Measurements from ENCODE around the gene CACNG4. TPM values are rescaled to one million over a fixed set of nuclear protein-coding genes. Genes with fewer than 3 reads are reported as not detected.

The CACNG4 gene
- total and polyA plus RNA-seq, 10 donors = not detected

DNA sequence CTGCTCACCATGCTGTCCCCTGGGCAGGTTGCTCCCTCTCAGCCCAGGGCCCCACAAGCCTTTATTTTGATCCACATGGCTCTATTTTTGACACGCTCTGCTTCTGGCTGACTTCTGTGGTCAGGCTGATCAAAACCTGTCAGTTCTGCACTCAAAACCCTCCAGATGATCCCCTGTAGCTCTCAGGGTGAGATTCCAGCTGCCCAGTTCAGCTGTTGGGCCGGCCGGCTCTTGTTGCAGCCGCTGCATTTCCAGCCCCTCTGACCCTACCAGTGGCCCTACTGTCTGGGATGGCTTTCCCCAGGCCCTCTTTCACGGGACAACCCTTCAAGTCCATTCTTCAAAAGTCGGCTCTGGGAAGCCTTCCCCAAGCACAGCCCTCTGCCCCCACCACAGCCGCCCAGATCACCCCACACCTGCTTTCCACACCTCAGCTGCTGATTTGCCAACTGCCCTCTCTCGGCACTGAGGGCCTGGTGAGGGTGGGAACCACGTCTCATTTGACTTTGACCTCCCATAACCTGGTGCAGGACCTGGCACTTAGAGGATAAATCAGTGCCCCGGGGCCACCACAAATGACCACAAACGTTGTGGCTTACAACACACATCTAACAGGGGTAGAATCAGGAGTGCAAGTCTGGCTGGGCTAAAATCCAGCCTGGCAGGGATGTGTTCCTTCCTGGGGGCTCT, 16.3 kb upstream of the CACNG4 start:
- intact Hi-C loops (cut with DNase I; ENCODE audit: low total_unique reads) = no loop called here
- no peaks in the 10 kb centered on the region for H3K9me3 ChIP-seq

DNA sequence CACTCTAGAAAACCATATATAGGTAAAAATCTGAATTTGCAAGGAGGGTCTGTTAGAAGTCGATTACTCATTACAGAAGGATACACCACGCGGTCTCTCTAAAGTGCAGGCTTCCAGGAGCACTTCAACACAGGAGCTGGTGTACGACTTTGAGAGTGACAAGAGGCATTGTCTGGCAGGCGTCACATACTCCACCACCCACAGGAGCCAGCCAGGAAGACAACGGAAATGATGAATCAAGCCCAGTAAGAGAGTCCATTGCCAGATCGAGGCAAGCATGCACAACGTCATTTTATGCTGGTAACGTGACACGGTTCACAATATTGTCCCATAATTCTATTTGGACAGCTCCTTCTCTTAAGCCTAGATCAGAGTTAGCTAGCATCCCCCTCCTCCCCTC, 15.0 kb upstream of the CACNG4 start:
- peak; percentile 24 for DNase-seq
- Histone ChIP-seq H3K27ac (no peak overlapping the region), H3K4me1 (peaks cover 0 to 7% (median 0%) of the 10 kb centered on the region in 6 donors), H3K4me3 (no peak overlapping the region), H3K27me3 (replicated peaks in 1 of 7) (peaks cover 0 to 60% (median 13%) of the 10 kb centered on the region in 7 donors), H3K9me3 (no peaks in the 10 kb centered on the region), H3K36me3 (no peaks in the 10 kb centered on the region)
- TF ChIP-seq, protein P1, sequence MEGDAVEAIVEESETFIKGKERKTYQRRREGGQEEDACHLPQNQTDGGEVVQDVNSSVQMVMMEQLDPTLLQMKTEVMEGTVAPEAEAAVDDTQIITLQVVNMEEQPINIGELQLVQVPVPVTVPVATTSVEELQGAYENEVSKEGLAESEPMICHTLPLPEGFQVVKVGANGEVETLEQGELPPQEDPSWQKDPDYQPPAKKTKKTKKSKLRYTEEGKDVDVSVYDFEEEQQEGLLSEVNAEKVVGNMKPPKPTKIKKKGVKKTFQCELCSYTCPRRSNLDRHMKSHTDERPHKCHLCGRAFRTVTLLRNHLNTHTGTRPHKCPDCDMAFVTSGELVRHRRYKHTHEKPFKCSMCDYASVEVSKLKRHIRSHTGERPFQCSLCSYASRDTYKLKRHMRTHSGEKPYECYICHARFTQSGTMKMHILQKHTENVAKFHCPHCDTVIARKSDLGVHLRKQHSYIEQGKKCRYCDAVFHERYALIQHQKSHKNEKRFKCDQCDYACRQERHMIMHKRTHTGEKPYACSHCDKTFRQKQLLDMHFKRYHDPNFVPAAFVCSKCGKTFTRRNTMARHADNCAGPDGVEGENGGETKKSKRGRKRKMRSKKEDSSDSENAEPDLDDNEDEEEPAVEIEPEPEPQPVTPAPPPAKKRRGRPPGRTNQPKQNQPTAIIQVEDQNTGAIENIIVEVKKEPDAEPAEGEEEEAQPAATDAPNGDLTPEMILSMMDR (IDR thresholded peaks at IDR 0.05 in 8 of 11, conservative IDR thresholded peaks at IDR 0.05 in 3 of 11) = no peak
- TF ChIP-seq POLR2AphosphoS5 (IDR thresholded peaks at IDR 0.05) (no peak), POLR2A (IDR thresholded peaks at IDR 0.05) (no peak)
- intact Hi-C loops (cut with DNase I; ENCODE audit: low total_unique reads) = no loop called here
- 71 to 80% (median 76%) methylated on average over 10 of the region's 10 CpGs for WGBS, 5 donors

More for the DNA sequence above, 16.3 kb upstream of the CACNG4 start:
- Histone ChIP-seq H3K36me3 (no peaks in the 10 kb centered on the region), H3K4me3 (no peak overlapping the region), H3K4me1 (peaks cover 0 to 7% (median 0%) of the 10 kb centered on the region in 6 donors), H3K27me3 (replicated peaks in 1 of 7) (peaks cover 0 to 66% (median 13%) of the 10 kb centered on the region in 7 donors), H3K27ac (no peak overlapping the region)
- no peak for TF ChIP-seq POLR2AphosphoS5 (IDR thresholded peaks at IDR 0.05)
- no peak for TF ChIP-seq POLR2A (IDR thresholded peaks at IDR 0.05)
- TF ChIP-seq, protein P1 (IDR thresholded peaks at IDR 0.05 in 8 of 11, conservative IDR thresholded peaks at IDR 0.05 in 3 of 11) = no peak
- 61 to 81% (median 69%) methylated on average over 11 of the region's 11 CpGs for WGBS, 5 donors
- DNase-seq = peak; percentile 48

DNA sequence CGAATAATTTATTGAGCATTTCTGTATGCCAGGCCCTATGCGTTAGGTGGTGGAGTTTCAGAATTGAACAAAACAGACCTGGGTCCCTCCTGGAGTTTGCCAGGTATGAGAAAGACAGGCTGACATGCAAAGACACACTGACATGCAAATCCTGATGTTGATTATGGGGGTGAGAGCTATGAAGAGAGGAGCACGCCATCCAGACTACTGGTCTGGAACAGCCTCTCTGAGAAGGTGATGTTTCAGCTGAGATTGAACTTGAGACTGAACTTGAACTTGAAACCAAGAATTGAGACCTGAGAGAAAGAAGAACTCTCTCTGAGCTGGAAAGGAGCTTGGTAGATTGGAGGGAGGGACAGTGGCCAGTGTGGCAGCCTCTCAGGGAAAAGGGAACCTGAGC, 14.2 kb upstream of the CACNG4 start:
- TF ChIP-seq, protein P1 (IDR thresholded peaks at IDR 0.05 in 8 of 11, conservative IDR thresholded peaks at IDR 0.05 in 3 of 11) = no peak
- TF ChIP-seq POLR2AphosphoS5 (IDR thresholded peaks at IDR 0.05) = no peak
- TF ChIP-seq POLR2A (IDR thresholded peaks at IDR 0.05) = no peak

DNA sequence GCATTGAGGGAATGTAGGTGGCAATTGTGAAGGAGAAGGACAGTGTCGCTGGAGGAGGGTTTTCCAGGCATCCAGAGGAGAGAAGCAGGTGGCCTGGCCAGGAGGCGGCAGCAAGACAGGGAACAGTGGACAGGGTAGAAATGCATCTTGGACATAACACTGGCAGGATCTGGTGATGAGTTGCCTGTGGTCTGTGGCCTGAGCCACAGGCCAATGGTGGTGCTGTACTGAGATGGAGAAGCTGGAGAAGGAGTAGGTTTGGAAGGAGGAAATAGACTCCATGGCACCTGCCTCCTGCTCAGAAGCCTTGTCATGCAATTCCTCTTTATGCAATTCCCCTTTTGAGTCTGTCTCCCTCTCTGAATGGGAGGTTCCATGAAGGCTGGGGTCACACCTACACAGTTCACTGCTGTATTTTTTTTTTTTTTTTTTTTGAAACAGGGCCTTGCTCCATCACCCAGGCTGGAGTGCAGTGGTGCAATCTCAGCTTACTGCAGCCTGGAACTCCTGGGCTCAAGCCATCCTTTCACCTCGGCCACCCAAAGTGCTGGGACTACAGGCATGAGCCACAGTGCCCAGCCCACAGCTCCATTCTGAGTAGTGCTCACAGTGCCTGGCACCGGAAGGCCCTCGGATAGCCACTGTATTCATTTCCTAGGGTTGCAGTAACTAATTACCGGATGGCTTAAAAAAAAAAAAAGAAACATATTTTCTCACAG, 13.5 kb upstream of the CACNG4 start:
- TF ChIP-seq POLR2A (IDR thresholded peaks at IDR 0.05) = no peak
- no peak for TF ChIP-seq POLR2AphosphoS5 (IDR thresholded peaks at IDR 0.05)
- TF ChIP-seq, protein P1 (IDR thresholded peaks at IDR 0.05 in 8 of 11, conservative IDR thresholded peaks at IDR 0.05 in 3 of 11) = no peak
- intact Hi-C loops (cut with DNase I; ENCODE audit: low total_unique reads) = no loop called here
- no peak overlapping the region for H3K27ac ChIP-seq
- H3K27me3 ChIP-seq (replicated peaks in 1 of 7) = peaks cover 0 to 45% (median 11%) of the 10 kb centered on the region in 7 donors
- DNase-seq = no peak
- H3K4me3 ChIP-seq = no peak overlapping the region
- H3K9me3 ChIP-seq = no peaks in the 10 kb centered on the region
- H3K4me1 ChIP-seq = no peaks in the 10 kb centered on the region
- H3K36me3 ChIP-seq = no peaks in the 10 kb centered on the region
- WGBS, 5 donors = 77 to 94% (median 87%) methylated on average over 6 of the region's 6 CpGs

More for the DNA sequence above, 14.2 kb upstream of the CACNG4 start:
- no peak for DNase-seq
- no peaks in the 10 kb centered on the region for H3K36me3 ChIP-seq
- 67 to 90% (median 82%) methylated on average over 3 of the region's 3 CpGs for whole genome bisulfite sequencing, 5 donors
- H3K27ac ChIP-seq = no peak overlapping the region
- peaks cover 0 to 4% (median 0%) of the 10 kb centered on the region in 6 donors for H3K4me1 ChIP-seq
- intact Hi-C loops (cut with DNase I; ENCODE audit: low total_unique reads) = no loop called here
- H3K4me3 ChIP-seq = no peak overlapping the region
- peaks cover 0 to 52% (median 13%) of the 10 kb centered on the region in 7 donors for H3K27me3 ChIP-seq (replicated peaks in 1 of 7)
- no peaks in the 10 kb centered on the region for H3K9me3 ChIP-seq

Data from spleen (tissue), 11 donors.